GM15510 (cell line): ENCODE measurements around the gene CTLA4.

Experiments
- POLR2A ChIP-seq: IDR thresholded peaks from 3 replicates; pipeline ENCODE4 v1.6.1; 2011; ENCODE audit warnings: borderline replicate concordance; ENCODE audit not compliant: insufficient read length; ENCODE audit errors: extremely low read depth

CTLA4 gene

DNA sequence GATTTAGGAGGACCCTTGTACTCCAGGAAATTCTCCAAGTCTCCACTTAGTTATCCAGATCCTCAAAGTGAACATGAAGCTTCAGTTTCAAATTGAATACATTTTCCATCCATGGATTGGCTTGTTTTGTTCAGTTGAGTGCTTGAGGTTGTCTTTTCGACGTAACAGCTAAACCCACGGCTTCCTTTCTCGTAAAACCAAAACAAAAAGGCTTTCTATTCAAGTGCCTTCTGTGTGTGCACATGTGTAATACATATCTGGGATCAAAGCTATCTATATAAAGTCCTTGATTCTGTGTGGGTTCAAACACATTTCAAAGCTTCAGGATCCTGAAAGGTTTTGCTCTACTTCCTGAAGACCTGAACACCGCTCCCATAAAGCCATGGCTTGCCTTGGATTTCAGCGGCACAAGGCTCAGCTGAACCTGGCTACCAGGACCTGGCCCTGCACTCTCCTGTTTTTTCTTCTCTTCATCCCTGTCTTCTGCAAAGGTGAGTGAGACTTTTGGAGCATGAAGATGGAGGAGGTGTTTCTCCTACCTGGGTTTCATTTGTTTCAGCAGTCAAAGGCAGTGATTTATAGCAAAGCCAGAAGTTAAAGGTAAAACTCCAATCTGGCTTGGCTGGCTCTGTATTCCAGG lies at the start of gene CTLA4:
Gene CTLA4 (plus strand): TSS at position 211 of the 640 bp plus-strand sequence. CDS start 172 bp downstream, at position 383.
- TF ChIP-seq POLR2A, result no peak

DNA sequence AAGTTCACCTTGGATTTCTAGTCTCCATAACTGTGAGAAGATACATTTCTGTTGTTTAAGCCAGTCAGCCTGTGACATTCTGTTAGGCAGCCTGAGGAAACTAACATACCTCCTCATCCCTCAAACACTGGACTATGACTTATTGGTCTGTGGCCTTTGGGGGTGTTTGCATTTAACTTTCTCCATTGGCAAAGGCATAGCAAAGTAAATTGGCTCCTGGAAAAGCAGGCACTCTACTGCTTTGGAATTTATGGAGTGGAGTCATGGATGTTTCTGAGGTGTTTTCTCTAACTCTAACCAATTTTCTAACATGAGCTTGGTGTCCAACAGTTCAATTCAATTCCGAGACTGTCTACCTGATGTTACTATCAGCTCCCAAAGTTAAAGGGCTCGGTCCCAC lies 48.9 kb upstream of the CTLA4 start:
- TF ChIP-seq POLR2A, result no peak

DNA sequence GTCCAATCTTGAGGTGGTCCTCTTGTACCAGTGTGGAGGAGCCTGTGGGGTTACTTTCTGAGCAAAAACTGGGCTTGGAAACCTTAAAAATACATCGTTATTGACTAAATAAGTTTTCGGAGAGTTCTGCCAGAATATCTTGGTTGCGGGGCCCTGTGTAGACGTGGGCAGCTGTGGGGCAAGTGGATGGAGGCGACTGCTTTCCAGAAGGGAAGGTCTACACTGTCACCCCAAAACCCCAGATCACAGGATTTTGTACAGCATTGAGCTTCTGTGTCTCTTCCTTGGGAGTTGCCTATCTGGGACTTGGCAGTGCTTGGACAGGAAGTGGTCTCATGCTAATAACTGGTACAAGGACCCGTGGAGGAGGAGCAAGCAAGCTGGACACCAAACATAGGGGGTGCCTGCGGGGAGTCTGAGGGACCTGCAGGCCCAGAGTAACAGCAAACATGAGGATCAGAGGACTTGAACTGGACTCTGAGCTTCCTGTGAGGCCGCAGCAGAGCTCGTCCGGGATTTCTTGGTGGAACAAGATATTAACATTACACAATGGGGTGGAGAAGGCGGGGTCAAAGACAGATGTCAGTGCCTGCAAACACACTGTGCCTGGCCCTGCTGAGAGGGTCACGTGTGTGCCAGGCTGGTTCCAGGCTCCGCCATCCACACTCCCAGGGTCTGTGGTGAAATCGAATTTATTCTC lies 48.0 kb upstream of the CTLA4 start:
- no peak for TF ChIP-seq POLR2A

DNA sequence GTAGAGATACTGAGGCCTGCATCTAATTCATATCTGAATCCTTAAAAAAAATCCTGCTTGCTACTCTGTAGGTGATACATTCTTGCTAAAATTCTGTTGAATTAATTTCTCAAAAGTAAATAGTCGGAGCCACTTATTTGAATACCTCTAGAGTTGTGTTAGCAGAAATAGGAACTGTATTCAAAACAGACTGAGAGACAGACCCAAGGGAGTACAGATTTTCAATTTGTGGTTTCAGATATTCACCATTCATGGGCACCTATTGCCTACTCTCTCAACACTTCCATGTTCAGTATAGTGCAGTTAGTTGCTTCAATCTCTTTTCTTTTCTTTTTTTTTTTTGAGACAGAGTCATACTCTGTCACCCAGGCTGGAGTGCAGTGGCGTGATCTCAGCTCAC lies 46.6 kb upstream of the CTLA4 start:
- no peak for TF ChIP-seq POLR2A

DNA sequence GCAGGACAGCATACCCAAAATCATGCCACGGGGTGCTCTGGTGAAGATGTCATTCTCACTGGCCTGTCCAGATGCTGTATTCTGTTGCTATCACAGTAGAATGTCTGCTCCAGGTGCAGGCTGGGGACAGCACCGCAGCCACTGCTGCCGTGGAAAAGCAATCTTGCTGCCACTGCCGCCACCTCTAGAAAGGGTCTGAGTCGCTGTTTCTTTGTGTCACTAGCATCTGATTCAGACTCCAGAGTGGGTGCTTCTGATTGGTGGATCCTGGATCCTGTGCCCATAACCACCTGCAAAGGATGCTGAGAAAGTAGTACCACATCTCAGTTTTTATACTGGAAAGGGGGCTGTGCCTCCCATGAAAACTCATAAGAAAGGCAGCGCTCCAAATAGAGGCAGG lies 45.3 kb upstream of the CTLA4 start:
- TF ChIP-seq POLR2A, result no peak

DNA sequence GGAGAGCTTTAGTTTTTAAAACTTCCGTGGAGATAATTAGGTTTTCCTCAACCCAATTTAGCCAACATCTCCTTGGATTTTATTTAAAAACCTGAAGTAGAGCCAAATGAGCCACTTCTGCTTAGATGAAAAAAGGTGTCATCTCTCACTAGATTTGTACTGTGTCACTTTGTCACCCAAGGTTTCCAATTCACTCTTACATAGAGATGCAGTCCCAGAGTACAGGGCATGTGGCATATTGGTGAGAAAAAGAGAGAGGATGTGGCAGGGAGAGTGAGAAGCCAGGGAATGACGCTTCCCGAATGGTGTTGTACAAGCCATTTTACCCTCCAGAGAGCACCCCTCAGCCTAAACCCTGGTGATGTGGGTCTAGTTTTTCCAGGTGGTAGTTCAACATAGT lies 44.4 kb upstream of the CTLA4 start:
- TF ChIP-seq POLR2A, result no peak

DNA sequence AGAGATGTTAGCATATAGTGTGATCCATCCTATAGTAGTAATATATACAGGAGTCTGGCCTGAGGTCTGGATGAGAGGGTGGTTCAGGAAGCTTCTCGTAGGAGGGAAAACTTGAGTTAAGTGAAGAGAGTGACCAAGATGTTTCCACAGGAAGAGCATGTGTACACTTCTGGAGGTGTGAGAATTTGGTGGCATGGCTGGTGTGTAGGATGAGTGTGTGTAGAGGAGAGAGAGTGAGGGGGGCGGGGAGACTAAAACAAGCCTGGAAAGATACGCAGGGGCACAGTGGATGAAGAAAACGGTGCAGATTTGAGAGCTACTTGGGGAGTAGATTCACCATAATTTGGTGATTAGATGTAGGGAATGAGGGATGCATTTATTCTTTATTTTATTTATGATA lies 43.5 kb upstream of the CTLA4 start:
- TF ChIP-seq POLR2A, result no peak

DNA sequence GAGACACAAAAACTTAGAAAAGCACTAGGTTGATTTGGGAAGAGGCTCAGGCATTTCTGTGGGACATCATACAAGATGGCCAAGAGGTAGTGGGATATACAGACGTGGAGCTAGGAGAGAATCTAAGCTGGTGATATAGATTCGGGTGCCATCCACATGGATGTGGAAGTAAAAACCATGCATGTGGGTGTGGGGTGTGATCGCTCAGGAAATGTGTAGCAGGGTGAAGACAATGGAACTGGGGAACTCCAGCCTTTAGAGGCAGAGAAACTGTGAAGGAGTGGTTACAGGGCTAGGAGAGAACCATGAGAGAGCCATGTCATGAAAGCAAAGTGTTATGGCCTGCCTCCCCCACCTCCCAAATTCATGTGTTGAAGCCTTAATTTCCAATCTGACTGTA lies 43.0 kb upstream of the CTLA4 start:
- no peak for TF ChIP-seq POLR2A

DNA sequence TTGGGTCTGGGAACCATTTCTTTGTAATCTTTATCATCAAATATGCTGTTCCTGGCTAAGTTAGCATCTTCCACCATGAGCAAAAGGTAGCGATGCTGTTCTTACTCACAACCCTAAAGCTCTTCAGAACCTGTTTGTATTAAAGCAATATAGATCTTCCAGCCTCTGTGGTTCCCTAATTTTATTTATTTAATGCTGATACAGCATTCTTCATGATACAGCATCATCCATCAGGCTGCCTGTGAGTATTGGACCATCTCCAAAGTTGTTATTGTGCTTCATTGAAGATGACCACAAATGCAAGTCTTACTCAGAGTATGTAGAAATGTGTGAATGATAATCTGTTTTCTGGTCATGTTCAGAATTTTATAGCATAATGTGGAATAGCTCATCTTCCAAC lies 40.9 kb upstream of the CTLA4 start:
- TF ChIP-seq POLR2A, result no peak

DNA sequence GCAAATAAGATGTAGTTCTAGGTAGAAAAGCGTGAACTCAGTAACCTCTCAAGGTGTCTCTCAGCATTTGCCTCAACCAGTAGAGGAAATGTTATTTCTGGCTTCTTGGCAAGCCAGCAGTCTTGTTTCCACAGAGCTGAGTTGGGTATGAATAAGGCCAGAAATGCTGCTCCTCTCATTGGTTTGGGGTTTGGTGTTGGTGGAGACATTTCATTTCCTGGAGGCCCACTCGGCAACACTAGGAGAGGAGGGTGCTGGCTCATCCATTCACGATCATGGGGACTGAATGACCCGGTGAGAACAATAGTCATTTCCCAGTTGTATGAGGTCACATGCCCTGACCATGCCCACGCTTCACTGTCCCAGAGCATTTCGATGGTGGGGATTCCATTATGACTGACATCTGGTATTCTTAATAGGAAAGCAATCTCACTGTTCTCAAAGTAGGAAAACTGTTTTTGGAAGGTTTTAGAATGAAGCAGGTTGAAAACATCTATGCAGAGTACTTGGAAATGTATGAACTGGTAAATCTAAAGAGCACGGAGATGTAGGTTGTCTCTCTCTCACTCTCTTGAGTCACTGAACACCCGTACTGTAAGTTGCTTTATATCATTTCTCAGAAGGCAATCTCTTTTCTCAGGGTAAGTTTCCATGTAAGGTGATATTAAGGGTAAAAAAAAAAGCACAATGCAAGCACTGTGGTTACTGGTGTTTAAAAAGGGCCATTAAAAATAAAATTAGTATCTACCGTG lies 37.1 kb upstream of the CTLA4 start:
- no peak for TF ChIP-seq POLR2A

DNA sequence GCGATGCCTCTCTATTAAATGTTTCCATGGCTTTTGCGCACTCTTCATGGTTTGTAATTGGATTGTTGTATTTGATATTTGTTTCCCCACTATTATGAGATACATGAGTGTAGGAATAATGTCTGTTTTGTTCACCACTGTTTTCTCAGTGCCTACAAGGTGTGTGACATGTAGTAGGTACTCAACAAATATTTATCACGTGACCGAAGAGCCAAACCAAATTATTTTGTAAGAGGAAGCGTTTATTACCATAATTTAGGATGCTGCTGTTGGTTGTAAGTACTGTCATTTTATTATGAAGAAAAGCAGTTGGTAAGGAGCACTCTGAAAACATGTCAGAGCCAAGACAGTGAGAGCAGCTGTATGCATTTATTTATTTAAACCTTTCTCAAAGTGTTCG lies 32.2 kb upstream of the CTLA4 start:
- TF ChIP-seq POLR2A, result no peak

DNA sequence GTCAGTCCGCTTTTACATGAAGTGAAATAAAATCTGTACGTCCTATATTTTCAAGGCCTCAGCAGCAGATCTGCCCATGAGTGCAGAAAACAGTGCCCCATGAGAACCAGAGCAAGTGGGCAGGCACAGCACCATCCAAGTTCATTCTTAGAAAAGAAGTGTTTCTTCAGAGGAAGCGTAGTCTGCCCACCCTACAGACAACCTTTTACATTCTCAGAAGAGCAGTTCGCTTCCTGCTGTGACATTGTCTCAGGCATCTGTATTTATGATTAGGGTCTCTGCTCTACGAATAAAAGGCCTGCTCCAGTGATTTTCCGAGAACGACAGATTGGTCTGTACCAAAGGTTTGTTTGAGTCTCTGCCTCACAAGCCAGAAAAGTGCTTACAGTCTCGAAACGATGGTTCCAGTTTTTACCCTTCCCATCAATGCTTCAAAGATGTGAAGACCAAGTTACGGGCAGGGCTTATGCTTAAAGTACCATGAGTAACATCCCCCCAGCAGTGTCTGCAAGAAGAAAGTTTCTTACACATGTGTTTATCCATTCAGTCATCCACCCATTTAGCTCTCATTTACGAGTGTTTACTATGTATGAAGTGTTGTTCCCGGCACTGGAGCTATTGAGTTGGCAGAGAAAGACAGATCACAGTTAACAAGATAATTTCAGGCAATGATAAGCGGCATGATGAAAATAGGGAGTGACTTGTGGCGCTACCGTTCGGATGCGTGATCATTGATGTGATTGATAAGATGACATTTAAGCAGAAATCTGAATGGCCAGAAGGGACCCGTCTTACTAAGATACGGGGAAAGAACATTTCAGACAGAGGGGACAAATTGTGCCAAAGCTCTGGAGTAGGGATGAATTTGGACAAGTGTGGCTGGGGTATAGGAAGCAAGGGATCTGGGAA lies 31.4 kb upstream of the CTLA4 start:
- no peak for TF ChIP-seq POLR2A

DNA sequence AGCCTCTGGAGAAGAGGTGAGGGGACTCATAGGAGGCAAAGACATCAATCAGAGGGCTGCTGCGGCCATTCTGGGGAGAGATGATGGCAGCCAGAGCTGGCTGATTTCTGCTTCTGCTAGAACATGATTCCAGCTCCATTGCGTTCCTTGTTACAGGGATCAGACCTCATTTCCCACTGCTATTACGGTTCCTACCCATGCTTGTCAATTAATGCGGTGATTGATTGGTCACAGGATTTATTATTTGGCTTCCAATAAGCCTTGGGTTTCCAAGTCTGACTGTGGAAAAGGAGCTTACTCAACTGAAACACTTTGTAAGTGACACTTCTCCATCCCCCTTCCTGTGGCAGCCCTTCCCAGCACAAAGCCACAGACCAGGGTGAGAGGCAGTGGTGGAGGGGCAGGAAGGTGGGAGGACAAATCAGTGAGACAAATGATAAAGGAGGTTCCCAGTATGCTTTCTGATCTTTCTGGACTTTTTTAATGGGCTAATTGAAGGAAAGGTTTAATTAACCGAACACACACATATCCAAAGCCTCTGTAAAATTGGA lies 26.8 kb upstream of the CTLA4 start:
- TF ChIP-seq POLR2A, result no peak

DNA sequence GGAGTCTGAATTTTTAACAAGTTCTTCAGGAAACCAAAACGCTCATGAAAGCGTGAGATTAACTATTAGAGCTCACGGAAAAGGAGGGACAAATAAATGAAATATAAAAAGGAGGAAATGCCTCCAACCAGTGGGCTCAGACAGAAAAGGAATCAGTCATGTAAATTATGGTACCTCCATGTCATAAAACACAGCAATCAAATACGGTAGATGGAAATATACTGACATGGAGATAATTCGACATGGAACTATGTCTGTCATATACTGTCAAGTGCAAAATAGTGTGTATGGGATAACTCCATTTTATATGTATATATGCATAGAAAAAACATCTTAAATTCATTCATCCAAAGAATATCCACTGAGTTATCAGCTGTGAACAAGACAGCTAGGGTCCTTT lies 25.9 kb upstream of the CTLA4 start:
- no peak for TF ChIP-seq POLR2A
